ENCODE results near the gene CLSTN3. TPM values are rescaled to one million over a fixed set of nuclear protein-coding genes. Genes with fewer than 3 reads are reported as not detected.

CLSTN3 gene
- total and polyA plus RNA-seq, 2 of the 8 experiments (the other 6 are each of a cell fraction or from before 2014, with no cell fraction given), result 20.4 to 26.3 TPM

DNA sequence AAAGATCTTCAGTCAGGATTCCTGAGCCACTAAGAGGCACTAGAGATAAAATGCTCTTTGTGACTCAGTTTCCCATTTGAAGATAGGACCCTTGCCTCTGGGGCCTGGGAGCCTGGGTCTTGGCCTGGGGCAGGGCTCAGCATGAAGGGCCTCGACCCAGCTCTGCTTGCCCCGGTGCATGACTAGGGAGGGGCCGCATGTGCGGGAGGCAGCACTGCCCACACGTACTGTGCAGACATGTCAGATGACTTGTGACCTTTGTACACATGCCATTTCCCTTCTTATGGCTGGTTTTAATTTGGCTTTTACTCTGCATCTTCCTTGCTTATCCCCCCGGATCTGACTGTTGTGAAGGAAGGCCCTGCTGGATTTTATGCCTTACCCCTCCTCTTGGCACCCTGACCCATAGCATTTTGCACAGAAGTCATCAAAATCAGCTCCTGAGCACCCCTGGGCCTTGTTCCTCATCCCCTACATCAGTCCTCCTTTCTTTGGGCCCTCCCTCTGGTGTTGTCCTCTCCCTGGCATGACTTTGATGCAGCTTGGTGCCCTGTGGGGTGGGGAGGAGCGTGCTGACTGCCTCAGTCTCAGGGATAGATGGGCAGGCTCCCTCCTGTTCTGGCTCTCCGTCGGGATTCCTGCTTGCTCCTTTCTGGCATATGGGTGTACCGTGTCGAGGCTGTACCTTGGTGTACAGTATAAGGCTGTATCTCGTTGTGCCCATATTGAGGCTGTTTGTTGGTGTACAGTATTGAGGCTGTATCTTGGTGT, 4.4 kb downstream of the CLSTN3 start:
- Histone ChIP-seq H2AFZ (ENCODE audit: low read length) (no peak overlapping the region), H3K27ac (ENCODE audit: low read depth, low read length) (no peak overlapping the region), H3K4me3 (ENCODE audit: extremely low read depth in 1 of 4, insufficient read depth in 2 of 4, low read depth in 3 of 4, low read length in 4 of 4) (no peak overlapping the region), H3K4me1 (replicated peaks in 1 of 4; ENCODE audit: control insufficient read depth in 3 of 4, insufficient read depth in 4 of 4, low read length in 3 of 4) (peaks cover 0 to 7% (median 2%) of the 10 kb centered on the region in 4 experiments; a peak in 5 of 7 replicates), H2BK5ac (ENCODE audit: low read depth, low read length) (no peak overlapping the region), H3K14ac (ENCODE audit: insufficient read length) (no peak overlapping the region), H3K23ac (ENCODE audit: insufficient read length) (no peak overlapping the region), H3K18ac (ENCODE audit: extremely low read depth, low read length) (no peak overlapping the region), H3K79me1 (ENCODE audit: low read depth, low read length) (peaks cover 2% of the 10 kb centered on the region; the same call in 1 of the 2 replicates), H3K9me3 (ENCODE audit: insufficient read depth in 2 of 2, low read depth in 1 of 2, low read length in 1 of 2) (no peaks in the 10 kb centered on the region), H4K91ac (replicated peaks; ENCODE audit: insufficient read length, low read length) (no peak overlapping the region), H2BK20ac (ENCODE audit: low read length) (no peak overlapping the region), H3K23me2 (ENCODE audit: low read depth, low read length) (peaks cover 16% of the 10 kb centered on the region), H2BK15ac (ENCODE audit: low read length) (no peak overlapping the region), H4K8ac (ENCODE audit: extremely low read depth, insufficient read depth, low read length) (no peak overlapping the region), H3K4me2 (ENCODE audit: insufficient read depth in 1 of 2, low read depth in 2 of 2, low read length in 2 of 2) (no peak overlapping the region), H3K36me3 (ENCODE audit: control insufficient read depth in 2 of 4, insufficient read depth in 4 of 4, low read length in 3 of 4) (peaks cover 4 to 20% (median 9%) of the 10 kb centered on the region in 4 experiments; a peak in 7 of 8 replicates), H2AK5ac (ENCODE audit: low read depth, low read length) (no peak overlapping the region), H2BK12ac (ENCODE audit: low read depth, low read length) (no peak overlapping the region), H3K27me3 (replicated peaks in 1 of 4; ENCODE audit: control insufficient read depth in 3 of 4, extremely low read depth in 1 of 4, insufficient read depth in 3 of 4, low read length in 3 of 4) (peaks cover 0 to 1% (median 0%) of the 10 kb centered on the region in 4 experiments; a peak in 2 of 7 replicates), H4K5ac (ENCODE audit: insufficient read length, low read depth, low read length) (no peak overlapping the region), H4K20me1 (replicated peaks in 1 of 2; ENCODE audit: control insufficient read depth in 1 of 2, insufficient read depth in 2 of 2, low read length in 2 of 2) (peaks cover 0 to 3% of the 10 kb centered on the region in 2 experiments), H3K56ac (replicated peaks; ENCODE audit: insufficient read length, low read depth, low read length) (no peak overlapping the region), H3K4ac (replicated peaks; ENCODE audit: insufficient read length, low read depth, low read length) (no peak overlapping the region), H3K9ac (replicated peaks in 1 of 4; ENCODE audit: extremely low read depth in 1 of 4, low read depth in 3 of 4, low read length in 3 of 4) (no peak overlapping the region), H2BK120ac (replicated peaks; ENCODE audit: low read depth, low read length) (no peak overlapping the region), H3K79me2 (ENCODE audit: control insufficient read depth in 1 of 2, insufficient read depth in 2 of 2, low read length in 2 of 2) (no peaks in the 10 kb centered on the region)
- POLR2A ChIA-PET (ENCODE audit: partially characterized antibody), result interaction anchor here (1.3 to 1.7 kb wide), 2 partner anchors 27 to 44 kb away, joined by 3 to 5 read pairs; no protein-coding TSS in a partner anchor
- CTCF ChIA-PET (ENCODE audit: partially characterized antibody), result interaction anchor here (2.5 kb wide), 1 partner anchor 10 kb away, joined by 14 read pairs; no protein-coding TSS in a partner anchor
- TF ChIP-seq FOSL1 (IDR thresholded peaks at IDR 0.05; ENCODE audit: insufficient read depth, low read depth, low read length) (no peak), SIRT6 (IDR thresholded peaks at IDR 0.05; ENCODE audit: low read length) (no peak), CHD2 (IDR thresholded peaks at IDR 0.05; ENCODE audit: low read length) (no peak), SUZ12 (IDR thresholded peaks at IDR 0.05; ENCODE audit: low read length) (no peak), JUND (IDR thresholded peaks at IDR 0.05; ENCODE audit: low read length) (no peak), KDM5A (IDR thresholded peaks at IDR 0.05; ENCODE audit: low read length) (no peak), TBP (IDR thresholded peaks at IDR 0.05; ENCODE audit: low read depth, low read length) (no peak), TEAD4 (IDR thresholded peaks at IDR 0.05; ENCODE audit: low read depth, low read length) (no peak)
- TF ChIP-seq, protein P1, sequence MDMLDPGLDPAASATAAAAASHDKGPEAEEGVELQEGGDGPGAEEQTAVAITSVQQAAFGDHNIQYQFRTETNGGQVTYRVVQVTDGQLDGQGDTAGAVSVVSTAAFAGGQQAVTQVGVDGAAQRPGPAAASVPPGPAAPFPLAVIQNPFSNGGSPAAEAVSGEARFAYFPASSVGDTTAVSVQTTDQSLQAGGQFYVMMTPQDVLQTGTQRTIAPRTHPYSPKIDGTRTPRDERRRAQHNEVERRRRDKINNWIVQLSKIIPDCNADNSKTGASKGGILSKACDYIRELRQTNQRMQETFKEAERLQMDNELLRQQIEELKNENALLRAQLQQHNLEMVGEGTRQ (IDR thresholded peaks at IDR 0.05; ENCODE audit: low read length), result no peak
- DNase-seq (ENCODE audit: low read depth in 1 of 2, low spot score in 2 of 2) (no peak), FAIRE-seq (no peak)
- 85% methylated on average over 12 of the region's 12 CpGs; no CpG with 5 or more reads in 1 of the 2 experiments for WGBS, 2 experiments (ENCODE audit: extremely low coverage in 1 of 2, insufficient coverage in 1 of 2, insufficient read length in 1 of 2, insufficient replicate concordance in 2 of 2, low coverage in 1 of 2, low lambda C conversion rate in 2 of 2, missing lambda C conversion rate in 1 of 2)
